Right lobe of liver (tissue), 6 donors: ENCODE measurements around the gene HBD. TPM values are rescaled to one million over a fixed set of nuclear protein-coding genes. Genes with fewer than 3 reads are reported as not detected.

Experiments used
- ATAC-seq, 4 donors: fragments of 200-7000 bp; cut with Tn5 transposase; one replicate each; pipeline ENCODE4 v1.9.1; 2020; ENCODE audit warnings: mild to moderate bottlenecking in 4 of 4, moderate library complexity in 4 of 4
- DNase-seq, 3 donors: peaks; one replicate each; pipeline ENCODE4 v3.0.0-alpha.2; 2020
- H3K27ac ChIP-seq, 3 donors: fragments of 200-600 bp; one replicate each; pipeline ENCODE4 v1.8.0; 2022
- H3K27me3 ChIP-seq, 2 donors: fragments of 200-600 bp; one replicate each; pipeline ENCODE4 v1.8.0; 2022
- H3K36me3 ChIP-seq, 4 donors: fragments of 200-600 bp; sonication (generic) in 1 of 4; one replicate each; pipeline versions ENCODE4 v1.5.1 to v1.8.0; 2017 to 2022; ENCODE audit warnings: control low read depth in 1 of 4
- H3K4me1 ChIP-seq, 4 donors: fragments of 200-600 bp; sonication (generic) in 1 of 4; one replicate each; pipeline versions ENCODE4 v1.5.1 to v1.8.0; 2017 to 2022; ENCODE audit warnings: control low read depth in 1 of 4
- H3K4me3 ChIP-seq, 3 donors: fragments of 200-600 bp; one replicate each; pipeline ENCODE4 v1.8.0; 2022
- H3K9me3 ChIP-seq, 4 donors: fragments of 200-600 bp; sonication (generic) in 1 of 4; one replicate each; pipeline versions ENCODE4 v1.5.1 to v1.8.0; 2017 to 2022; ENCODE audit warnings: control low read depth in 1 of 4
- CTCF ChIP-seq, 4 donors: fragments of 200-600 bp in 3 of 4; fragments of 450-650 bp in 1 of 4; IDR thresholded peaks; one replicate each; pipeline versions ENCODE4 v1.5.1 to v1.8.0; 2016 to 2022; ENCODE audit warnings: antibody characterized with exemption in 4 of 4, mild to moderate bottlenecking in 2 of 4
- POLR2A ChIP-seq: fragments of 450-650 bp; IDR thresholded peaks from one replicate; pipeline ENCODE4 v1.6.1; 2017; ENCODE audit warnings: antibody characterized with exemption, mild to moderate bottlenecking
- WGBS: methylation state at CpG from one replicate; pipeline ENCODE4 v1.1.6; 2018; ENCODE audit warnings: low coverage, low lambda C conversion rate; ENCODE audit not compliant: insufficient coverage; ENCODE audit errors: missing lambda C conversion rate; 5-methylcytosine and 5-hydroxymethylcytosine counted together
- intact Hi-C, 2 donors: fragments of 100-400 bp; cut with DNase I; formaldehyde crosslinking; loops; one replicate each; pipeline versions ENCODE4 v1.11.2 to v1.14.1; 2022
- total RNA-seq, 6 experiments: library from RNA; depleted of rRNA in 2 of 6; stranded (reverse); fragments of >200 nt in 2 of 6; fragmentation: NEBNext Ultra II Directional in 3 of 6; extraction: Animal tissue kit (Norgen Biotek cat#: 25700) in 3 of 6; gene quantifications; one replicate each; pipeline versions ENCODE4 v1.1.0 to v1.2.4, GENCODE V29; 2016 to 2023
- donor health status: DM: no; HTN: yes; CAD: no.
- donor health status: DM: no; HTN: no; CAD: no.
- donor health status: DM: no; HTN: no; CAD: no.
- donor health status: DM: no; HTN: yes; CAD: no.
- donor health status: DM: no; HTN: yes; CAD: no.

Gene HBD
- total RNA-seq, 6 experiments from 2014 or later, result 4.1 to 29.5 (median 9.7) TPM; not detected in 3

- Histone ChIP-seq H3K9me3 (no peaks in the 10 kb centered on the region), H3K27ac (no peak overlapping the region), H3K4me3 (no peak overlapping the region), H3K4me1 (no peaks in the 10 kb centered on the region), H3K36me3 (no peaks in the 10 kb centered on the region), H3K27me3 (no peaks in the 10 kb centered on the region)
- intact Hi-C loops, result no loop called here
- DNase-seq (no peak), ATAC-seq (no peak)
- WGBS, result 80% methylated on average over 1 of the region's 1 CpG
- TF ChIP-seq CTCF (IDR thresholded peaks at IDR 0.05) (no peak), POLR2A (no peak)
Measured at GRCh38 chr11:5229356-5229755, 4.9 kb downstream of the HBD start.

GRCh38 chr11:5228124-5228523, 6.2 kb downstream of the HBD start:
- no peaks in the 10 kb centered on the region for H3K27me3 ChIP-seq
- DNase-seq (no peak), ATAC-seq (no peak)
- no peaks in the 10 kb centered on the region for H3K4me1 ChIP-seq
- H3K4me3 ChIP-seq, result no peak overlapping the region
- WGBS, result 56% methylated on average over 5 of the region's 5 CpGs
- intact Hi-C loops, result no loop called here
- no peak overlapping the region for H3K27ac ChIP-seq
- no peaks in the 10 kb centered on the region for H3K36me3 ChIP-seq
- H3K9me3 ChIP-seq, result no peaks in the 10 kb centered on the region
- TF ChIP-seq CTCF (IDR thresholded peaks at IDR 0.05) (no peak), POLR2A (no peak)

- TF ChIP-seq CTCF (IDR thresholded peaks at IDR 0.05), result no peak
- no peak for TF ChIP-seq POLR2A
- no peak for ATAC-seq
- H3K27ac ChIP-seq, result no peak overlapping the region
- no peaks in the 10 kb centered on the region for H3K36me3 ChIP-seq
- no peak for DNase-seq
- H3K4me3 ChIP-seq, result no peak overlapping the region
- no peaks in the 10 kb centered on the region for H3K9me3 ChIP-seq
- intact Hi-C loops, result no loop called here
- no peaks in the 10 kb centered on the region for H3K27me3 ChIP-seq
- no peaks in the 10 kb centered on the region for H3K4me1 ChIP-seq
- 29% methylated on average over 1 of the region's 1 CpG for WGBS
Measured at GRCh38 chr11:5227681-5228080, 6.6 kb downstream of the HBD start.

GRCh38 chr11:5226732-5227310, 7.5 kb downstream of the HBD start, which contains the start of gene HBB:
Gene HBB, minus strand, starts transcription at chr11:5227071. Its CDS starts 50 bp downstream, at chr11:5227021.
- no peak for TF ChIP-seq POLR2A
- no peak for TF ChIP-seq CTCF (IDR thresholded peaks at IDR 0.05)
- Histone ChIP-seq H3K27me3 (no peaks in the 10 kb centered on the region), H3K36me3 (no peaks in the 10 kb centered on the region), H3K9me3 (no peaks in the 10 kb centered on the region), H3K27ac (no peak within 1 kb of the TSS), H3K4me1 (no peaks in the 10 kb centered on the region), H3K4me3 (no peak within 1 kb of the TSS)
- WGBS, result 48% methylated on average over 3 of the region's 3 CpGs
- intact Hi-C loops, result no loop called here
- DNase-seq (peak in 1 of 3 donors; percentile 28), ATAC-seq (peak in 1 of 4 donors; percentile 28)

GRCh38 chr11:5225480-5225871, 8.8 kb downstream of the HBD start:
- intact Hi-C loops, result no loop called here
- H3K27ac ChIP-seq, result no peak overlapping the region
- WGBS, result 49% methylated on average over 2 of the region's 2 CpGs
- TF ChIP-seq CTCF (IDR thresholded peaks at IDR 0.05) (no peak), POLR2A (no peak)
- H3K27me3 ChIP-seq, result no peaks in the 10 kb centered on the region
- no peak overlapping the region for H3K4me3 ChIP-seq
- ATAC-seq (peak in 1 of 4 donors; percentile 77), DNase-seq (no peak)
- no peaks in the 10 kb centered on the region for H3K9me3 ChIP-seq
- no peaks in the 10 kb centered on the region for H3K36me3 ChIP-seq
- H3K4me1 ChIP-seq, result no peaks in the 10 kb centered on the region
